ENCODE results near the gene NMRK1. TPM values are rescaled to one million over a fixed set of nuclear protein-coding genes. Genes with fewer than 3 reads are reported as not detected.

NMRK1 gene
- polyA plus RNA-seq, 1 experiment = 14.4 TPM

GRCh38 chr9:75090579-75090978 lies 2.6 kb upstream of the NMRK1 start:
- no peak for TF ChIP-seq CTCF (IDR thresholded peaks at IDR 0.05; ENCODE audit: low read depth, low read length)

GRCh38 chr9:75089373-75089766 lies 1.4 kb upstream of the NMRK1 start:
- peaks cover 4% of the 10 kb centered on the region; the same call in 1 of the 2 replicates for H3K9me3 ChIP-seq (ENCODE audit: control insufficient read depth, insufficient read depth, low read length)
- no peak for TF ChIP-seq CTCF (IDR thresholded peaks at IDR 0.05; ENCODE audit: low read depth, low read length)
- no peak for DNase-seq (ENCODE audit: low read depth, low spot score)
- ChIA-PET POLR2A (interaction anchor here (0.5 kb wide), 1 partner anchor 38 kb away, joined by 3 read pairs; no protein-coding TSS in a partner anchor), CTCF (interaction anchor here (0.6 to 1.6 kb wide), 6 partner anchors 14 to 315 kb away, joined by 3 to 5 read pairs (median 4); no protein-coding TSS in a partner anchor)
- peak overlapping the region; percentile 78 for H3K27ac ChIP-seq (ENCODE audit: low read depth, low read length)
- H3K4me3 ChIP-seq (ENCODE audit: low read depth, low read length) = peak overlapping the region; percentile 87
- H3K27me3 ChIP-seq (ENCODE audit: control insufficient read depth, insufficient read depth, low read length) = no peaks in the 10 kb centered on the region

More at GRCh38 chr9:75090579-75090978, 2.6 kb upstream of the NMRK1 start:
- peaks cover 4% of the 10 kb centered on the region; the same call in 1 of the 2 replicates for H3K9me3 ChIP-seq (ENCODE audit: control insufficient read depth, insufficient read depth, low read length)
- no peak overlapping the region for H3K4me3 ChIP-seq (ENCODE audit: low read depth, low read length)
- ChIA-PET CTCF (interaction anchor here (1.3 to 2.7 kb wide), 5 partner anchors 13 to 316 kb away, joined by 3 to 9 read pairs (median 4); no protein-coding TSS in a partner anchor), POLR2A (no interaction called here)
- no peaks in the 10 kb centered on the region for H3K27me3 ChIP-seq (ENCODE audit: control insufficient read depth, insufficient read depth, low read length)
- no peak for DNase-seq (ENCODE audit: low read depth, low spot score)
- H3K27ac ChIP-seq (ENCODE audit: low read depth, low read length) = no peak overlapping the region

DNA sequence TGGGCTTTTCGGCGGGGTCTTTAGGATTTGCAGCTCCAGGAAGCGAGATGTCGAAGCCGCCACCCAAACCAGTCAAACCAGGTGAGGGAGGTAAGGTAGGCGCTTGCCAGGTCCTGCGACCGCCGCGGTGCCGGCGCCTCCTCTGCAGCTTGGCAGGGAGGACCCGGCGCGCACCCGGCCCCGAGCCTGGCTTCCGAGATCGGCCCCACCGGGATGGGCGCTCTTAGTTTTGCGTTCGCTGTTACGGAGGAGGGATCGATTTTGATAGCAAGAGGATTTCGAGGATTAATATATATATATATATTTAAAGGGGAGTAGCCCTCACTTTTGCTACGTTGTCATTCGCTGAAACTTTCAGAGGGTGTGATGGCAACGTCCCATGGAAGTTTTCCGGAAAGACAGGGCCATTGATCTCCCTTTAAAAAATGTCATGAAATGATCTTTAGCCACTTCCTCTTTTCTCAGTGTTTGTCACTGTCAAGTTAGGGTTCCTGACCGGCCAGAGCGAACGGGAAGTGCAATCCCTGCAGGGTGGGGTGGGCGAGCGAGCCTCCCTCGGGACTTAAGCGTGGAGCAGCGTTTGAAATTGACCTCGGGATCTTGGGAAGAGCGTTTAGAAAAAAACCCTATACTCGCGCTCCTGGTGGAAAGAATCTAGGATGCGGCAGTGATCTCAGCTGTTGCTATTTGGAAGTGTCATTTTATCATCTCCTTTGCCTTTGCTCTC lies 854 bp upstream of the NMRK1 start:
- TF ChIP-seq CTCF (IDR thresholded peaks at IDR 0.05; ENCODE audit: low read depth, low read length) = peak; percentile 62
- peak overlapping the region; percentile 87 for H3K4me3 ChIP-seq (ENCODE audit: low read depth, low read length)
- peaks cover 4% of the 10 kb centered on the region; the same call in 1 of the 2 replicates for H3K9me3 ChIP-seq (ENCODE audit: control insufficient read depth, insufficient read depth, low read length)
- CTCF ChIA-PET = interaction anchor here (0.6 to 1.6 kb wide), 8 partner anchors 14 to 315 kb away, joined by 3 to 5 read pairs (median 4); partner anchors contain the start of gene C9orf40
- DNase-seq (ENCODE audit: low read depth, low spot score) = no peak
- POLR2A ChIA-PET = interaction anchor here (0.5 to 1.8 kb wide), 4 partner anchors 39 to 137 kb away, joined by 3 to 8 read pairs (median 4); partner anchors contain the start of gene CARNMT1
- peak overlapping the region; percentile 78 for H3K27ac ChIP-seq (ENCODE audit: low read depth, low read length)
- no peaks in the 10 kb centered on the region for H3K27me3 ChIP-seq (ENCODE audit: control insufficient read depth, insufficient read depth, low read length)

GRCh38 chr9:75087289-75087823 lies 599 bp downstream of the NMRK1 start:
- Histone ChIP-seq H3K27me3 (ENCODE audit: control insufficient read depth, insufficient read depth, low read length) (no peaks in the 10 kb centered on the region), H3K9me3 (ENCODE audit: control insufficient read depth, insufficient read depth, low read length) (peaks cover 4% of the 10 kb centered on the region; the same call in 1 of the 2 replicates), H3K27ac (ENCODE audit: low read depth, low read length) (peak overlapping the region; percentile 57), H3K4me3 (ENCODE audit: low read depth, low read length) (peak overlapping the region; percentile 98)
- CTCF ChIA-PET = interaction anchor here (0.6 to 4.6 kb wide), 7 partner anchors 10 to 1381 kb away, joined by 3 to 16 read pairs (median 4); partner anchors contain the start of gene C9orf40
- POLR2A ChIA-PET = interaction anchor here (0.6 to 1.8 kb wide), 5 partner anchors 59 to 178 kb away, joined by 3 to 8 read pairs (median 5); partner anchors contain the start of gene CARNMT1
- DNase-seq (ENCODE audit: low read depth, low spot score) = no peak
- TF ChIP-seq CTCF (IDR thresholded peaks at IDR 0.05; ENCODE audit: low read depth, low read length) = no peak
